NCI-H460 (cell line): ENCODE data around the gene AFF3. TPM values are rescaled to one million over a fixed set of nuclear protein-coding genes. Genes with fewer than 3 reads are reported as not detected.

ENCODE experiments used
- DNase-seq: peaks from one replicate; pipeline ENCODE4 v3.0.0-alpha.2; 2016; ENCODE audit warnings: low read depth; ENCODE audit errors: extremely low read depth
- total RNA-seq: library from RNA; depleted of rRNA; stranded (reverse); fragments of >200 nt; shearing (Covaris generic); gene quantifications from 2 replicates; pipeline ENCODE4 v1.2.3, GENCODE V29; 2014

Gene AFF3
- total RNA-seq, 1 experiment from 2014 or later: 1.1 TPM

GRCh38 chr2:99810225-99810624 lies 332.2 kb downstream of the AFF3 start:
- DNase-seq: no peak

GRCh38 chr2:99809259-99809900 lies 333.0 kb downstream of the AFF3 start:
- no peak for DNase-seq

GRCh38 chr2:99808361-99809200 lies 333.8 kb downstream of the AFF3 start:
- DNase-seq: no peak

- no peak for DNase-seq
Observed at GRCh38 chr2:99806758-99807157, 335.6 kb downstream of the AFF3 start.

GRCh38 chr2:99805930-99806476 lies 336.4 kb downstream of the AFF3 start:
- no peak for DNase-seq

- no peak for DNase-seq
Observed at GRCh38 chr2:99803846-99804245, 338.5 kb downstream of the AFF3 start.

GRCh38 chr2:99802734-99803133 lies 339.7 kb downstream of the AFF3 start:
- DNase-seq: no peak

GRCh38 chr2:99801327-99801901 lies 341.0 kb downstream of the AFF3 start:
- DNase-seq: no peak

GRCh38 chr2:99797475-99797874 lies 344.9 kb downstream of the AFF3 start:
- DNase-seq: no peak

- DNase-seq: no peak
Observed at GRCh38 chr2:99794414-99794813, 348.0 kb downstream of the AFF3 start.

GRCh38 chr2:99793022-99793421 lies 349.4 kb downstream of the AFF3 start:
- no peak for DNase-seq

- no peak for DNase-seq
Observed at GRCh38 chr2:99789849-99790248, 352.5 kb downstream of the AFF3 start.

- peak; percentile 16 for DNase-seq
Observed at GRCh38 chr2:99787769-99788382, 354.5 kb downstream of the AFF3 start.

- DNase-seq: no peak
Observed at GRCh38 chr2:99786636-99787390, 355.6 kb downstream of the AFF3 start.

- DNase-seq: no peak
Observed at GRCh38 chr2:99784946-99785345, 357.4 kb downstream of the AFF3 start.

- no peak for DNase-seq
Observed at GRCh38 chr2:99784282-99784681, 358.1 kb downstream of the AFF3 start.

- no peak for DNase-seq
Observed at GRCh38 chr2:99780276-99780675, 362.1 kb downstream of the AFF3 start.

GRCh38 chr2:99779276-99779675 lies 363.1 kb downstream of the AFF3 start:
- DNase-seq: no peak

- DNase-seq: no peak
Observed at GRCh38 chr2:99777656-99778290, 364.6 kb downstream of the AFF3 start.
